Activated naive CD4-positive, alpha-beta T cell treated with anti-CD3 and anti-CD28 coated beads for 36 hours (primary cell): ENCODE data around the gene KLHDC7B. TPM values are rescaled to one million over a fixed set of nuclear protein-coding genes. Genes with fewer than 3 reads are reported as not detected.

Experiments
- CTCF ChIA-PET: fragments of 350-600 bp; sonication (Branson Sonifier 250); formaldehyde crosslinking; loops from one replicate; lab custom pipeline; 2021; ENCODE audit warnings: antibody characterized with exemption; lab: Charles Lee
- DNase-seq: peaks from one replicate; pipeline ENCODE4 v3.0.0-alpha.2; 2020
- H3K27ac Mint-ChIP-seq: one replicate; pipeline ENCODE4 v1.8.0; 2021; ENCODE audit warnings: mild to moderate bottlenecking, mixed read lengths
- H3K27me3 Mint-ChIP-seq: one replicate; pipeline ENCODE4 v1.8.0; 2021; ENCODE audit warnings: low read depth, mixed read lengths
- H3K36me3 Mint-ChIP-seq: one replicate; pipeline ENCODE4 v1.8.0; 2021; ENCODE audit warnings: low read depth, mixed read lengths
- H3K4me1 Mint-ChIP-seq: one replicate; pipeline ENCODE4 v1.8.0; 2021; ENCODE audit warnings: low read depth, mixed read lengths
- H3K4me3 Mint-ChIP-seq: one replicate; pipeline ENCODE4 v1.8.0; 2021; ENCODE audit warnings: mild to moderate bottlenecking, moderate library complexity, mixed read lengths
- H3K9me3 Mint-ChIP-seq: one replicate; pipeline ENCODE4 v1.8.0; 2021; ENCODE audit warnings: mixed read lengths
- intact Hi-C: fragments of 100-400 bp; cut with micrococcal nuclease; formaldehyde crosslinking; loops from one replicate; pipeline ENCODE4 v1.15.1; 2023
- total RNA-seq, 2 experiments: library from RNA; stranded (reverse); gene quantifications; one replicate each; pipeline ENCODE4 v1.2.3, GENCODE V29; 2021

The KLHDC7B gene
- total RNA-seq, 2 experiments from 2014 or later: 7.4 to 7.6 TPM

DNA sequence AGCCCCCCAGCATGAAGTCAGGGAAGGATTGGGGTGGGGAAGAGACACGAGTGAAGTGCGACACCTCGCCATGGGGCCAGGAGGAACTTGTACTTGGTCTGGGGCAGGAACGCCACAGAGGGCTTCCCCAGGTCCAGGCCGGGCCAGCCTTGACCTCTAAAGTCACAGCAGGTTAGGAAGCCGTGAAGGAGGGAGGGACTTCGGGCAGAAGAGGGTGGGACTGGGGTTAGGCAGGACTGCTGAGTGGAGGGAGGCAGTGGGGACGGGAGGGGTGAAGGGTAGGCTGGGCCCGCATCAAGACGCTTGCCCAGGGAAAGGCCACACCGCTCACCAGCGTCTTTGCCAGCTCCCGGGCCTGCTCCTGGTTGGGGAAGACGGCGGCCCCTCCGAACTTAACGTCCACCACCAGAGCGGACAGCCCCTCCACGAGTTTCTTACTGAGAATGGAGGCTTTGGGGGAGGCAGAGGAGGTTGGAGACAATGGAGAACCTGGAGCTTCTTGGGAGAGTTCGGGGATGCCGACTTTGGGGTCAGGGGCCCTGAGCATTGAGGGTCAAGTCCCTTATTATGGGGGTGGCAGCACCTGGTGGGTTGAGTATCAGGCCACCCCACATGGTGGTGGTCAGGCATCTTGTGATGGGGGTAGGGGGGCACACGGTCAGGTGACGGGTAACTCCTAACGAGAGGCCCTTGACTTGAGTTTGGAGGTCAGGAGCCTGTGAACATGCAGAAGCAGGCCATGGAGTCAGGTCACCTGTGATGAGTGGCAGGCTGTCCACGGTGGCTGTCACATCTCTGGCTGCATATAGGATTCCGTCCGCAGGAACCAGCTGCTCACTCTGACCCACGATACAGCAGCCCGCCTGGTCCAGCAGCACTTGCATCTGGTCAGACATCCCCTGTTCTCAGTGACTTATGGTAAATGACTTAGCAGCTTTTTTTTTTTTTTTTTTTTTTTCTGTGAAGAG, 18.6 kb upstream of the KLHDC7B start:
- H3K9me3 Mint-ChIP-seq: no peaks in the 10 kb centered on the region
- CTCF ChIA-PET: interaction anchor here (0.6 to 2.9 kb wide), 5 partner anchors 13 to 285 kb away, joined by 3 to 13 read pairs (median 4); no protein-coding TSS in a partner anchor
- peak overlapping the region; percentile 93 for H3K27ac Mint-ChIP-seq
- H3K27me3 Mint-ChIP-seq: no peaks in the 10 kb centered on the region
- peak overlapping the region; percentile 84 for H3K4me3 Mint-ChIP-seq
- peaks cover 41% of the 10 kb centered on the region for H3K36me3 Mint-ChIP-seq
- intact Hi-C loops: loop anchor here (2.0 kb wide), 2 partner anchors 18 to 56 kb away; partner anchors contain the start of genes CHKB and KLHDC7B
- peaks cover 35% of the 10 kb centered on the region for H3K4me1 Mint-ChIP-seq
- peak; percentile 71 for DNase-seq

DNA sequence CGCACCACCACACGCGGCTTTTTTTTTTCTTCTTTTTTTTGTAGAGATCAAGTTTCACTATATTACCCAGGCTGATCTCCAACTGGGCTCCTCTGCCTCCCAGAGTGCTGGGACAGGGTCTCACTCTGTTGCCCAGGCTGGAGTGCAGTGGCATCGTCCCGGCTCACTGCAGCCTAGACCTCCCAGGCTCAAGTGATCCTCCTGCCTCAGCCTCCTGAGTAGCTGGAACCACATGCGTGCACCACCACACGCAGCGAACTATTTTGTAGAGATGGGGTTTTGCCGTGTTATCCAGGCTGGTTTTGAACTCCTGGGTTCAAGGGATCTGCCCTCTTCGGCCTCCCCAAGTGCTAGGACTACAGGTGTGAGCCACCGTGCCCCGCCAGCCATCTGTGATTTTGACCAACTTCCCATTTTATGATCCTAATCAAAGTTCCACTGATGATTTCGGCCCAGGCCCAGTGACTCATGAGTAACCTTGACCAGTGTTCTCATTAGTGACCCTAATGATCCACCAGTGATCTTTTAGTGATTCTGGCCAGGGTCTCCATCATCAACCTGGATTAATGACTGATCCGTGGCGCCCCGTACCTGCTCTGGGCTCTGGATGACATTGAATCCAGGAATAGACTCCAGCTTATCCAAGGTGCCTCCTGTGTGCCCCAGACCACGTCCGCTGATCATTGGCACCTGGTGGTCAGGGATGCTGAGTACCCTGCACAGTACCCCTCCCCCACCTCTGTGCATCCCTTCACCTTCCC, 17.6 kb upstream of the KLHDC7B start:
- no peak for DNase-seq
- CTCF ChIA-PET: interaction anchor here (0.6 to 2.9 kb wide), 10 partner anchors 11 to 286 kb away, joined by 3 to 13 read pairs (median 4); partner anchors contain the start of genes KLHDC7B and SYCE3
- Mint-ChIP-seq H3K27ac (peak overlapping the region; percentile 93), H3K9me3 (no peaks in the 10 kb centered on the region), H3K27me3 (no peaks in the 10 kb centered on the region), H3K4me3 (peak overlapping the region; percentile 84), H3K36me3 (peaks cover 39% of the 10 kb centered on the region), H3K4me1 (peaks cover 42% of the 10 kb centered on the region)
- intact Hi-C loops: loop anchor here (2.0 kb wide), 2 partner anchors 17 to 55 kb away; partner anchors contain the start of genes CHKB and KLHDC7B

DNA sequence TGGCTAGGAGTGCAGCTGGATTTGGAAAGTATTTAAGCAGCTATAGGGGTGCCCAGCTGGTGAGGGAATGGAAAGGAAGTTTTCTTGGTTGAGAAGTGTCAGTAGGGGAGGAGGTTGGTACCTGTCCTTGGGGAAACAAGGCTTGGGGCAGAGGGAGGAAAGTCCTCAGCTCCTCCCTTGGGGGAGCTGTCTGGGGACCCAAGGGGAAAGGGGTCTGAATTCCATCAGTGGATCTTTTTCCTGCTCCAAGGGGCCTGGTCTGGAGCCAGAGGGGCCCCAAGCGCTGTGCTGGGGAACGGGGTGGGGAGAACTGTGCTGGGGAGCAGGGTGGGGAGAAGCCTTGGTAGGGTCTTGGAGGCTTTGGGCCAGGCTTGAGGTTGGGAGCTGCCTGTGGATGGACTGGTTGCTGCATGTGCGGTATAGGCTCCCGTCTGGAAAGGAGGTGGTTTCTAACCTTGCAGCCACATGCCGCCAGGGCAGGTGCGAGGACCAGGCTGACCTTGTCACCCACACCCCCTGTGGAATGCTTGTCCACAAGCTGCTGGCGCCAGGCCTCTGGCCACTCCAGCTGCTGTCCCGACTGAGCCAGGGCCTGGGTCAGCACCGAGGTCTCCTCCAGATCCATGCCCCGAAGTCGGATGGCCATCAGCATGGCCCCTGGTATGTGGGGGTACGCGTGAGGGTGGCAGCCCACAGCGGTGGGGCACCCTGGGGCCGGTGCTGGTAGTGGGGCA, 16.9 kb upstream of the KLHDC7B start:
- no peak for DNase-seq
- Mint-ChIP-seq H3K4me3 (peak overlapping the region; percentile 84), H3K4me1 (peaks cover 45% of the 10 kb centered on the region), H3K36me3 (peaks cover 34% of the 10 kb centered on the region), H3K9me3 (no peaks in the 10 kb centered on the region), H3K27me3 (no peaks in the 10 kb centered on the region), H3K27ac (peak overlapping the region; percentile 93)
- CTCF ChIA-PET: interaction anchor here (0.9 to 2.9 kb wide), 7 partner anchors 10 to 163 kb away, joined by 3 to 13 read pairs (median 4); partner anchors contain the start of genes KLHDC7B and SYCE3
- intact Hi-C loops: no loop called here

DNA sequence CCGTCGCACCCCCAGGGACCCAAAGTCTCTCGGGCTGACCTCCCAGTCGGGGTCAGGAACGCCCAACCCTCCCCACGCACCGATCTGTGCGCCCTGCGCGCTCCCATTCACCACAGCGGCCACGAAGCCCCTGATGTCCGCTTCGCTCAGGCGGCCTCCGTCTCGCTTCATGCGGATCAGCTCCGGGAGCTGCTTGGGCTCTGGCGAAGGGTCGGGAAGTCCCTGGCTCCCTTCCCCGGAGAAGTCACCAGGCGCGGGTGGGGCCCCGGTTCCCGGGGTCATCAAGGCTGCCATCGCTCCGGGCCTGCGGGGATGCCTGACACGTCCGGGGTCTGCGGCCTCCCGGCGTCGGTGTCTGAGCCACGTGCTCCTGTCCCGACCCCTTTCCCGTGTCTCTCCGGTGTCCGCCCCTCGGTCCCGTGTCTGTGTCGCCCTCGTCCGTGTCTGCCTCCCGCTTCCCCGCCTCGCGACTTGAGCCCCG, 16.2 kb upstream of the KLHDC7B start:
- intact Hi-C loops: no loop called here
- CTCF ChIA-PET: interaction anchor here (0.9 to 2.9 kb wide), 6 partner anchors 10 to 162 kb away, joined by 3 to 13 read pairs (median 4); partner anchors contain the start of gene SYCE3
- Mint-ChIP-seq H3K9me3 (no peaks in the 10 kb centered on the region), H3K4me1 (peaks cover 50% of the 10 kb centered on the region), H3K4me3 (peak overlapping the region; percentile 84), H3K27me3 (no peaks in the 10 kb centered on the region), H3K36me3 (peaks cover 33% of the 10 kb centered on the region), H3K27ac (peak overlapping the region; percentile 93)
- DNase-seq: no peak

DNA sequence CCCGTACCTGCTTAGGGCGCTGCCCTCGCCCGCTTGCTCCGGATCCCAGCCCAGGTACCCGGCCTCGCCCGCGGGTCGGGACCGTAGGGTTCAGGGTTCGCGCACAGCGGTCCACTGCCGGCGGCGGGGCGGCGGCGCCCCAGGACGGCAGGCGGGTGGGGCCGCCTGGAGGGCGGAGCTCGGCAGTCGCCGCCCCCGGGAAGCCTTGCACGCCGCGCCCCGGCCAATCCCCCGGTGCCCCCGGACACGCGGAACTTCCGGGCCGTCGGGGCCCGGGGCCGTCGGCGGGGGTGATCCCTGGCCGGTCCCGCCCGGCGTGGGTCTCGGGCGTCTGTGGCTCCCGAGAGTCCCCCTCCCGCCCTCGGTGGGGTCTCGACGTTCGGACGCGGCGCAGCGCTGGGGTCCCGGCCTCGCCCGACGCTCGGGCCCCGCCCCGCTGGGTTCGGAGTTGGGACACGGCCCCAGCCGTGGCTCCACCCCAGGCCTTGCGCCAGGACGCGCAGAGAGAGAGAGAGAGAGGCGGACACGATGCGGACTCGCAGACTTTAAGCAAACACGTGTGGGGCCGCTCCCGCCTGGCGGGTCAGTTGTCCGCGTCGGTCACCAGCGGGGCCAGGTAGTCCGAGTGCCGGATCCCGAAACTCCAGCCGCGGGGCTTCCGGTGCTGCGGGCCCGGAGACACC, 15.7 kb upstream of the KLHDC7B start, which contains the start of gene TYMP:
TYMP (minus strand) TSS at position 116 of the 683 bp plus-strand sequence. CDS start 303 bp downstream, outside the sequence.
- Mint-ChIP-seq H3K36me3 (peaks cover 27% of the 10 kb centered on the region), H3K27ac (peak within 1 kb of the TSS; percentile 99), H3K4me1 (peaks cover 47% of the 10 kb centered on the region)

DNA sequence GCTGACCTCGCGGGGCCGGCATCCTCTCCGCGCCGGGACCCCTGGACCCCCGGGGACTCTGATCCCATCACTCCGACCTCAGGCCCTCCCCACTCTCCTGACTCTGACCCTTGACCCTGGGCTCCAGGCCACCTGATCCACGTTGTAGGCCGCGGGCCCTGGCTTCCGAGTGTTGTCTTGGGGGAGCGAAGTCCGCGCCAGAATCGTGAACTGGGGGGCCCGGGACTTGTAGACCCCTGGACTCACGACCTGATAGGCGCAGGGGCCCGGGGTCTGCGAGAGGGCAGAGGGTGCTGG, 15.2 kb upstream of the KLHDC7B start:
- H3K9me3 Mint-ChIP-seq: no peaks in the 10 kb centered on the region
- no peak for DNase-seq
- H3K27ac Mint-ChIP-seq: peak overlapping the region; percentile 99
- no peaks in the 10 kb centered on the region for H3K27me3 Mint-ChIP-seq
- intact Hi-C loops: loop anchor here (1.0 kb wide), 1 partner anchor 90 kb away; no protein-coding TSS in a partner anchor
- CTCF ChIA-PET: no interaction called here
- peak overlapping the region; percentile 92 for H3K4me3 Mint-ChIP-seq
- H3K36me3 Mint-ChIP-seq: peaks cover 27% of the 10 kb centered on the region
- H3K4me1 Mint-ChIP-seq: peaks cover 47% of the 10 kb centered on the region

More for the DNA sequence above, 15.7 kb upstream of the KLHDC7B start, which contains the start of gene TYMP:
- CTCF ChIA-PET: interaction anchor here (1.5 to 2.0 kb wide), 2 partner anchors 91 to 162 kb away, joined by 3 to 5 read pairs; no protein-coding TSS in a partner anchor
- peak within 1 kb of the TSS; percentile 92 for H3K4me3 Mint-ChIP-seq
- H3K9me3 Mint-ChIP-seq: no peaks in the 10 kb centered on the region
- peak; percentile 75 for DNase-seq
- no peaks in the 10 kb centered on the region for H3K27me3 Mint-ChIP-seq
- intact Hi-C loops: loop anchor here (1.0 kb wide), 1 partner anchor 90 kb away; no protein-coding TSS in a partner anchor

DNA sequence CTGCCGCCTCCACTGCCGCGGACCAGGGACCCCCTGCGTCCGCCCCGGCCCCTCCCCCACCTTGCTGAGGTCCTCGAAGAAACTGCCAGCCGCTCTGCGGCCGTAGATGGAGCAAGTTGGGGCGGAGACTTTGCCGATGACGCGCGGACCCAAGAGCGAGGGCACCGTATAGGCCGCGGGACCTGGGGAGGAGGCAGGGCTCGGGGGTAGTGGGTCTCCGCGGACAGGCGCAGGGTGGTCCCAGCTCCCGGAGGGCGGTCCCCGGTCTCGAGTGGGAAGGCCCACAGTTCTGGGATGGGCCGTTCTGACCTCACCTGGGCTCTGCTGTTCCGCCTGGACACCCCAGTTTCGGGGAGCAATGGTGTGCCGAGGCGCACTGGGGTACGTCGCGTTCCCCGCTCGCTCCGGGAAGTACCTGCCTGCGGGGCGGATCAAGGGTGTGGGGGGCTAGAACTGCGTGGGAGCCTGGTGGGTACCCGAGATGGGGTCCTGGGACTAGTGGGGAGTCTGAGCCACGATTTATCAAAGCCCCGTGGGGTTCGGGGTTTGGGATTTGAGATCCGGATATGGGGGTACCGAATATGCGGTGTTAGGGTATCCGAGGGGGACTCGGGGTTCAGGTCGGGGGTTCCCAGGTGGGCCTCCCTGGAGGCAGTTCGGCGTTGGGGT, 14.7 kb upstream of the KLHDC7B start:
- Mint-ChIP-seq H3K4me1 (peaks cover 47% of the 10 kb centered on the region), H3K27ac (peak overlapping the region; percentile 99), H3K27me3 (no peaks in the 10 kb centered on the region), H3K9me3 (no peaks in the 10 kb centered on the region), H3K36me3 (peaks cover 27% of the 10 kb centered on the region), H3K4me3 (peak overlapping the region; percentile 92)
- peak; percentile 88 for DNase-seq
- intact Hi-C loops: loop anchor here (1.0 kb wide), 3 partner anchors 8 to 89 kb away; partner anchors contain the start of gene SYCE3
- CTCF ChIA-PET: interaction anchor here (1.2 to 1.7 kb wide), 2 partner anchors 17 to 90 kb away, joined by 3 to 7 read pairs; no protein-coding TSS in a partner anchor

DNA sequence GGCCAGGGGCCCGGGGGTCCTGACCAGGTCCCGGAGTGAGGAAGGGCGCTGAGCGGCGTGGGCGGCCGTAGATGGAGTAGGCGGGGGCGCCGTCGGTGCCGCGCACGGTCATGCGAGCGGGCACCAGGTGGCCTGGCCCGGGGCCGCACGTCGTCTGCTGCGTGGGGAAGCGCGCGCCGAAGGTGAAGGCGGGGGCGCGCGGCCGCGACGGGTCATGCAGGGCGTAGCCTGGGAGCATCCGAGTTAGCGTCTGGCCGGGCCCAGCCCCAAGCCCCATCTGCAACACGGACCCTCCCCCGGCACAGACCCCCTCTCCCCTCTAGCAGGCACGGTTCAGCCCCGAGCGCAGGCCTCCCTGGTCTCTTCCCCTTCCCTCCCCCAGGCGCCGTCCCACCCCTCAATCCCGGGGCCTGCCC, 14.1 kb upstream of the KLHDC7B start:
- Mint-ChIP-seq H3K9me3 (no peaks in the 10 kb centered on the region), H3K36me3 (peaks cover 27% of the 10 kb centered on the region), H3K4me1 (peaks cover 50% of the 10 kb centered on the region), H3K27me3 (no peaks in the 10 kb centered on the region), H3K27ac (peak overlapping the region; percentile 99), H3K4me3 (peak overlapping the region; percentile 92)
- DNase-seq: peak; percentile 77
- CTCF ChIA-PET: interaction anchor here (1.2 to 1.7 kb wide), 2 partner anchors 17 to 90 kb away, joined by 3 to 7 read pairs; no protein-coding TSS in a partner anchor
- intact Hi-C loops: loop anchor here (1.0 kb wide), 2 partner anchors 8 to 31 kb away; partner anchors contain the start of gene SYCE3

DNA sequence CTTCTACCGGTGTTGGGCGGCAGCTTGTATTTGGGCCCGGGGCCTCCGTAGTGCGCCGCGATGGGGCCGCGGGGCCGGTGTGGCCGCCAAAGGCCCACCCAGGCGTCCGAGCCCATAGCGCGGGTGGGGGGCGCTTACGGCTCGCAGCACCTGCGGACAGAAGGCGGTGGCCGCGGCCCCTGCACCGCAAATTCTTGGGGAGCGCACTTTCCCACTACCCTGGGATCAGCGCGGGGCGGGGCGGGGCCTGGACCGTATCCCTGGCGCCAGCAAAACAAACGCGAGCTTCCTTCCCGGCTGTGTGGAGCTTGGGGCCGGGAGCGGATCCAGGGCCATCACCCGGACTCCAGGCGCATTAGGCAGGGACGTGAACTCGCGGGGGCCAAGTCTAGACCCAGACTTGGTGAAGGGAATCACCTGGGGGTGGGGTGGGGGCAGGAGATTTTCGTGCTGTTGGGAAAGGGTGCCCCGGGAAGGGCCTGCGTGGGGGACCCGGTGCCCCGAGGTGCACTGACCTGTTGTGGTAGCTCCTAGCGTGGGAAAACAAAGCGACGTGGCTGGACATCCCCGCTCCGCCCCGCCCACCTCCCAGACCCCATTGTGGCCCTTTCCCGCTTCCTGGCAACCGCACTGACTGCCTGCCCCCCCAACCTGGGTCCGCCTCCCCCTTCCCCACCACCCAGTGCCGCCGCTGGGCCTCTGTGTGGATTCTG, 13.6 kb upstream of the KLHDC7B start:
- Mint-ChIP-seq H3K4me1 (peaks cover 50% of the 10 kb centered on the region), H3K27ac (peak overlapping the region; percentile 99), H3K9me3 (no peaks in the 10 kb centered on the region), H3K36me3 (peaks cover 23% of the 10 kb centered on the region), H3K27me3 (no peaks in the 10 kb centered on the region), H3K4me3 (peak overlapping the region; percentile 92)
- intact Hi-C loops: loop anchor here (1.0 kb wide), 2 partner anchors 7 to 30 kb away; partner anchors contain the start of gene SYCE3
- CTCF ChIA-PET: interaction anchor here (1.2 to 1.7 kb wide), 2 partner anchors 16 to 89 kb away, joined by 3 to 7 read pairs; no protein-coding TSS in a partner anchor
- DNase-seq: peak; percentile 40
